Measurements from ENCODE around the gene SEZ6L.

DNA sequence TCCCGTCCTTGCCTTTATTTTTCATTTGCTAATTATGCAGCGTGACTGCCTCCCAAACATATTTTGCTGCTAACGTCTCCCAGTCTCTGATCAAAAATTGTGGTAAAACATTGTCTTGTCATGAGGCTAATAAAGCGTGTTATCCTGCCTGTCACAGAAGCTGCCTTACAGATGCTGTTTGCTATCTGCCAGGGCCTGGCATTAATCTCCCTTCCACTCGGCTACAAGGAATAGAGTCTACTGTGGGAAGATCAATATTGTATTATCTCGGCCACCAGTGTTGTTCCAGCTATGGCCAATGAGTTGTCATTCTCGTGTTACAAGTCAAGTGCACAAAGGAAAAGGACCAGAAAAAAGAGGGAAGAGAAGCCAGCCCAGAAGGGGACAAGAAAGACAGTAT lies 100.3 kb downstream of the SEZ6L start:
- TF ChIP-seq, protein P1, sequence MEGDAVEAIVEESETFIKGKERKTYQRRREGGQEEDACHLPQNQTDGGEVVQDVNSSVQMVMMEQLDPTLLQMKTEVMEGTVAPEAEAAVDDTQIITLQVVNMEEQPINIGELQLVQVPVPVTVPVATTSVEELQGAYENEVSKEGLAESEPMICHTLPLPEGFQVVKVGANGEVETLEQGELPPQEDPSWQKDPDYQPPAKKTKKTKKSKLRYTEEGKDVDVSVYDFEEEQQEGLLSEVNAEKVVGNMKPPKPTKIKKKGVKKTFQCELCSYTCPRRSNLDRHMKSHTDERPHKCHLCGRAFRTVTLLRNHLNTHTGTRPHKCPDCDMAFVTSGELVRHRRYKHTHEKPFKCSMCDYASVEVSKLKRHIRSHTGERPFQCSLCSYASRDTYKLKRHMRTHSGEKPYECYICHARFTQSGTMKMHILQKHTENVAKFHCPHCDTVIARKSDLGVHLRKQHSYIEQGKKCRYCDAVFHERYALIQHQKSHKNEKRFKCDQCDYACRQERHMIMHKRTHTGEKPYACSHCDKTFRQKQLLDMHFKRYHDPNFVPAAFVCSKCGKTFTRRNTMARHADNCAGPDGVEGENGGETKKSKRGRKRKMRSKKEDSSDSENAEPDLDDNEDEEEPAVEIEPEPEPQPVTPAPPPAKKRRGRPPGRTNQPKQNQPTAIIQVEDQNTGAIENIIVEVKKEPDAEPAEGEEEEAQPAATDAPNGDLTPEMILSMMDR (IDR thresholded peaks at IDR 0.05) = no peak
- no peak for TF ChIP-seq POLR2A (IDR thresholded peaks at IDR 0.05)
